Measurements from ENCODE around the gene SCRN2.

The SCRN2 gene

GRCh38 chr17:47819475-47819874 lies 21.6 kb downstream of the SCRN2 start:
- no peak for DNase-seq

- no peak for DNase-seq
Measured at GRCh38 chr17:47818002-47818695, 22.9 kb downstream of the SCRN2 start.

- no peak for DNase-seq
Measured at GRCh38 chr17:47816947-47817346, 24.1 kb downstream of the SCRN2 start.

DNA sequence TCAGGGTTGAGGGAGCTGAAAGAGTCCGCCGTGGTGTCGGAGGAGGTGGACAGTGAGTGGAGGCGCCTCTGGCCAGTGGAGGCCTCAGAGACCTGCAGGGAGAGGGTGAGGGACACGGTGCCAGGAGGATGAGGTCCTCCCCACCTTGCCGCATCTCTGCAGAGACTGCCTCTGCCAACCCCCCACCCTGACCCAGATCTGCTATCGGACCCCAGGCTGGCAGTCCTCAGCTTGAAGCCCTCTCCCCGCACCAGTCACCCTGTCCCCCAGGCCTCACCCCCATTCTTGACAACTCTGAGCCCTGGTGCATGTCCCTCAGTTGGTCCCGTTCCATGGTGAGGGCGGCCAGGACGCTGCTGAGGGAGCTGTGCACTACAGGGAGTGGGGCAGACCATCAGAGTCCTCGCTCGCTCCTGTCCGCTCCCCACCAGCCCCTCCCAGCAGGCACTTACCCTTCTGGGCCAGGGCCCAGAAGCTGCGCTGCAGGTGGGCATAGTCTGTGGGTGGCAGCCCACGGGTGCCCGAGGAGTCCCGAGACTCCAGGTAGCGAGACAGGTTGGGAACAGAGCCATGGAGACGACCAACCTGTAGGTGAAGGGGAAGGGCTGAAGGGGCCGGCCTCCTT lies 24.9 kb downstream of the SCRN2 start:
- DNase-seq = no peak

- DNase-seq = no peak
Measured at GRCh38 chr17:47815106-47815918, 25.8 kb downstream of the SCRN2 start.

- no peak for DNase-seq
Measured at GRCh38 chr17:47813512-47814031, 27.5 kb downstream of the SCRN2 start.

- no peak for DNase-seq
Measured at GRCh38 chr17:47813077-47813476, 28.0 kb downstream of the SCRN2 start.

DNA sequence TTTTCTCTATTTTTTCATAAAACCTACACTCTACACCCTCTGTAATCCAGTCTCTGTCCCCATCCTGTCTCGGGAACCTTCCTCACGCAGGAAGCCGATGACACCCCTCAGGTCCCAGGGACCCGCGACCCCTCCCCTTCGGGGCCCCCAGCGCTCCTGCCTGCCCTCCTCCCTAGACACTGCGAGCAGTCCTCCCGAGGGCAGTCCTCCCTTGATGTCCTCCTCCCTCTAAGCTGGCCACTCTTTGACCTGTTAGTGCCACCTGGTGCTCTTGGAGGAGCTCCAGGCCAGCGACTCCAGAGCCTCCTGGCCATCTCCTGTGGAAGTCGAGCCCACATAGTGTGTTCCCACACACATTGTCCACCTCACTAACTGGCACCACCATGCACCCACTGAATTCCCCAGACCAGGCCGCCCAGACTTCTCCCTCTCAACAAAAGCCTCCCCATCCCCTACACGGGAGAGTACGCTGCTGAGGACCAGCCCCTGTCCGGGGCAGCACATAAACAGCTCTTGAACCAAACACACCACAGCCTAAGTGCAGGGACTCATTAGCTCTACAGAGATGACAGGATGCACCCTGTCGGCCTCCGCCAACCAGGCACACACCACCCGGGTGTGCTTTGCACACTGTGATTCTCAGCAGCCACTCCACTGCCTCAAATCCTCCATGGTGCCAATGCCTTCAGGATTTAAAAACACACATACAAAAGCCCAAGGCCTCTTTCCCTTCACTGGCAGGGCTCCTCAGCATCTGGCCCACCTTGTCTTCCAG lies 28.7 kb downstream of the SCRN2 start:
- DNase-seq = no peak

DNA sequence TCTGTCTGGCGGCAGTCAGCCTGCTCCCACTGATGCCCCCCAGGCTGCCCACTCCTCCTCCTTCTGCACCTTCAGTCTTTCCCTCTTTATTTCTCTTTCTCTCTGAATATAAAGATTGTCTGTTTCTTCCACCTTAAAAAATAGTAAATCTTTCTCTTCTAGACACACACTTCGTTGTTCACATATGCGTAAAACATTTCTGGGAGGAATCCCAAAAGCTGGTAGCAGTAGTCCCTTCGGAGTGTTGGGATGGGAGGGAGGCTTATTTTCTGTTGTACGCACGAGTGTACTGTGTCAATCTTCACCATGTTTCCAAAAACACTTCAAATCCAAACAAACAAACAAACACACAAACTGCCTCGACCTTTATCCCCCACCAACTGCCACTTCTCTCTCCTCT lies 29.4 kb downstream of the SCRN2 start:
- DNase-seq = no peak

DNA sequence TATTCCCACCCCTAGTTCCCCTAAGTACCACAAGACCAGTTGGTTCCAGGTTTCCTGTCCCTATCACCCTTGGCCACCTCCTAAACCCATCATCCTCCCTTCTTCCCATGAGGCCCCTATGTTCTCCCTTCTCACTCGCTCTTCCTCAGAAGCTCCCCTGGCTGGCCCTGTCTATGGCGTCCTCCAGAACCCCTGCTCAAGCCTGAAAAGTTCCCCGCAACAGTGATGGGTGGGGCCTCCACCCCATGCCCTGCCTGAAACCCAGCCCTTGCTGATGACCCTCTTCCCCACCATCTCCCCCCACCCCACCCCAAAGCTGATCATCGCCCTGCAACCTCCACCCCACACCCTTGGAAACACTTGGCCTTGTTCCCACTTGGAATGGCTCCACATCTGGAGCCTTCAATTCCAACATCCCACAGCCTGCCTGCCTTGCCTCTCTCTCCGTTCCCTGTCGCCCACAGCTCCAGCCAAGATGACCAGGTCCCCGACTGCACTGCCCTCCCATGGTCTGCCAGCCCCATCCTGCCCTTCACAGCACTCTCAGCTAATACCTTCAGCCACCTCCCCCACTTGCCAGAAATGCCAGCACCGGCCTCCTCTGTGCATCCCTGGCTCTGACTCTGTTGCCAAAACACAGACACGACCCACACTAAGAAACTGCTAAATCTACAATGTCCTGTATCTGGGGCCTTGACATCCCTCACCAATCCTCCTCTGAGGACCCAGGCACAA lies 30.0 kb downstream of the SCRN2 start:
- DNase-seq = no peak

DNA sequence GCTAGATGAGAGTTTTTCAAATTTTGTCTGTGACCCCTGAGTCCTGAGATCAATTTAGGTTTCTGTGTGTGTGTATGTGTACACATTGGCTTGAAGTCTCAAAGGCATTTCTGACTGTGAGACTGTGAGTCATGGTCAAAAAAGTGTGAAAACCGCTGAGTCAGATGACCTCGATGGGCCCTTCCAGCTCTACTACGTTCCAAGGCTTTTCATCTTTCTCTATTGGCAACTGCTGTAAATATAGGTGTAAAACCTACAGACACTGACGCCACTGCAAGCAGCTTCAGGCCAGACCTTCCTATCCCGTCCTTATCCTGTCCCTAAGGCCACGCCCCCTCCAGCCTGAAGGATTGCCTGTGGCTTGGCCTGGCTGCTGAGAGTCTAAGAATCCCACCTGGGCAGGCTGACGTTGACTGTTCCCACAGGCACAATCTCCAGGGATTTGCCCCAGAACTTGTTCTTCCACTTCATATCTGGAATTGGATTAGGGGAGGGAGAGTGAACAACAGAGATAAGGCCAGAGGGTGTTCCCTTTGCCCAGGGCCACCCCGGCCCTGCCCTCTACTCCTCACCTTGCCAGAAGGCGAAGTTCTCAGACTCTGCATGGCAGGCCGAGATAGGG lies 30.8 kb downstream of the SCRN2 start:
- DNase-seq = peak; percentile 55

GRCh38 chr17:47808830-47809480 lies 32.1 kb downstream of the SCRN2 start:
- no peak for DNase-seq

GRCh38 chr17:47808036-47808829 lies 32.8 kb downstream of the SCRN2 start:
- DNase-seq = no peak

DNA sequence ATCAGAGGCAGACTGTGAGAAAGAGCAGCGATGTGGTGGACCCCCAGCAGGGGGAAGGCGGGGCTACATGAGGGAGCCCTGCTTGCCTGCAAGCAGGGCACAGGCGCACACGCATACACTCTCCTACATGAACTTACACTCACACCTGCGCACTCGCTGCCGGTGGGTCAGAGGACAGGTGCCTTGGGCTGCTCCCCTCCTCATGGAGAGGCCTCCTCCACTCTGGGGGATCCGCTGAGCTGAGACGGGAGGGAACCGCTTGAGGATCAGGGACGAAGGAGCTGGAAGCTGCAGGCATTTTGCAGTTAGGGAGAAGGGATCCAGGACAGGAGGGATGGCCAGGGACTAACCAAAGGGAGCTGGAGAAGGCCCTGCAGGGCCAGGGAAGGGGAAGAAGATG lies 33.7 kb downstream of the SCRN2 start:
- no peak for DNase-seq

DNA sequence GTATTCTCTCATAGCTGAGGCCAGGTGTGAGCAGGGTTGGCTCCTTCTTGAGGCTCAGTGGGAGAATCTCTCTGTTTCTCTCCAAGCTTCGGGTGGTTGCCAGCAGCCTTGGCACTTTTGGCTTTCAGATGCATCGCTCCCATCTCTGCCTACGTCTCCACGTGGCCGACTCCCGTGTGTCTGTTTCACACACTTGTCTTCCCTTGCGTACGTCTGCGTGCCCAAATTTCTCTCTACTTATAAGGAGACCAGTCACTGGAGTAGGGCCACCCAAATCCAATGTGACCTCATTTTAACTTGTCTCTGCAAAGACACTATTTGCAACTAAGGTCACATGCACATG lies 34.2 kb downstream of the SCRN2 start:
- DNase-seq = no peak

GRCh38 chr17:47806026-47806912 lies 34.8 kb downstream of the SCRN2 start:
- DNase-seq = no peak

GRCh38 chr17:47804461-47804860 lies 36.6 kb downstream of the SCRN2 start:
- DNase-seq = no peak

GRCh38 chr17:47803751-47804150 lies 37.3 kb downstream of the SCRN2 start:
- no peak for DNase-seq

DNA sequence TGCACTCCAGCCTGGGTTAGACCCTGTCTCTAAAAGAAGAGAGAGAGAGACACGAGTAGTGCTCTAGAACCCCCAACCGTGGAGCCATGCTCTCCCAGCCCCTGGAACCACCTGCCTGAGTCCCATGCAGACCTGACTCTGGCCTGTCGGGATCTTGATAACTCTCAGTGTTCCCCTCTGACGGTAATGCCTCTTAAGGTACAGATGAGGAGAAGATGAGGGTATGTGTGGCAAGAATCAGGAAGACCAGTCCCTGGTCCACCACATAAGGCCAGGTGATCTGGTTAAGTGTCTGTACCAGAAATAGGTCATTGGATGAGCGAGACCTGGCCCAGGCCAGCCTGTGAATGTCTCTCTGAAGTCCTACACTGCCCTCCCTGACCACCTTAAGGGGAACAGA lies 37.9 kb downstream of the SCRN2 start:
- DNase-seq = no peak

All from CD4-positive, alpha-beta T cell treated with Interleukin-12 subunit alpha and Interleukin-12 subunit beta, for 1 hour (primary cell).